Fibroblast of lung (primary cell): ENCODE results near the gene UBE2QL1.

ENCODE experiments used
- EZH2 ChIP-seq: IDR thresholded peaks from 2 replicates; pipeline ENCODE4 v1.5.1; 2012; ENCODE audit warnings: low read length, control low read depth, mild to moderate bottlenecking; ENCODE audit errors: missing control alignments
- TF ChIP-seq, protein P1 (sequence below), 2 donors: IDR thresholded peaks in 1 of 2; conservative IDR thresholded peaks in 1 of 2; 1 replicate in 1 of 2; 2 replicates in 1 of 2; pipeline ENCODE4 v1.5.1; 2011 to 2012; ENCODE audit warnings: low read length in 2 of 2, control low read depth in 1 of 2, inconsistent platforms in 1 of 2, low read depth in 1 of 2, mild to moderate bottlenecking in 1 of 2

DNA sequence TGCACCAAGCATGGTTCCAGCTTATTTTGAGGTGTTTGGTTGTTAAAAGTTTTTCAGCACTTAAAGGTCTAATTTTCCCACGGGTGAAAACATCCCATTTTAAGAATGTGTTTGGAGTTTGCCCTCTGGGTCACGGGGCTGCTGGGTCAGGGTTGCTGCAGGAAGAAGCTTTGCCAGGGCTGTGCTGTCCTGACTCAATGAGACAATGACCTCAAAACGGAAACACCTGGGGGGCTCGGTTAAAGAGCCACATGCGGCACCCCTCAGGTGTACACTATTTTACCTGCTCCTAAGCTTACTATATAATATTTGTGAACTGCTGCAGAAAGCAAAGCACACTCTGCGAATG lies 27.6 kb downstream of the UBE2QL1 start:
- TF ChIP-seq, protein P1, sequence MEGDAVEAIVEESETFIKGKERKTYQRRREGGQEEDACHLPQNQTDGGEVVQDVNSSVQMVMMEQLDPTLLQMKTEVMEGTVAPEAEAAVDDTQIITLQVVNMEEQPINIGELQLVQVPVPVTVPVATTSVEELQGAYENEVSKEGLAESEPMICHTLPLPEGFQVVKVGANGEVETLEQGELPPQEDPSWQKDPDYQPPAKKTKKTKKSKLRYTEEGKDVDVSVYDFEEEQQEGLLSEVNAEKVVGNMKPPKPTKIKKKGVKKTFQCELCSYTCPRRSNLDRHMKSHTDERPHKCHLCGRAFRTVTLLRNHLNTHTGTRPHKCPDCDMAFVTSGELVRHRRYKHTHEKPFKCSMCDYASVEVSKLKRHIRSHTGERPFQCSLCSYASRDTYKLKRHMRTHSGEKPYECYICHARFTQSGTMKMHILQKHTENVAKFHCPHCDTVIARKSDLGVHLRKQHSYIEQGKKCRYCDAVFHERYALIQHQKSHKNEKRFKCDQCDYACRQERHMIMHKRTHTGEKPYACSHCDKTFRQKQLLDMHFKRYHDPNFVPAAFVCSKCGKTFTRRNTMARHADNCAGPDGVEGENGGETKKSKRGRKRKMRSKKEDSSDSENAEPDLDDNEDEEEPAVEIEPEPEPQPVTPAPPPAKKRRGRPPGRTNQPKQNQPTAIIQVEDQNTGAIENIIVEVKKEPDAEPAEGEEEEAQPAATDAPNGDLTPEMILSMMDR (conservative IDR thresholded peaks at IDR 0.05 in 1 of 2, IDR thresholded peaks at IDR 0.05 in 1 of 2; ENCODE audit: low read depth in 1 of 2, low read length in 2 of 2) = no peak
- TF ChIP-seq EZH2 = no peak
